Nephron progenitor cell (in vitro differentiated cells): ENCODE results near the gene RAPH1.
"Not testable (repeated sequence)": the region's sequence is repeated elsewhere in the genome, so short reads cannot be mapped to it uniquely, and the experiment has no call there.

Experiments used
- DNase-seq: peaks from one replicate; pipeline ENCODE4 v3.0.0; 2021
- H3K27ac Mint-ChIP-seq: 2 replicates; pipeline ENCODE4 v1.8.0; 2021; ENCODE audit warnings: mild to moderate bottlenecking, moderate library complexity, mixed read lengths
- H3K27me3 Mint-ChIP-seq: 2 replicates; pipeline ENCODE4 v1.8.0; 2021; ENCODE audit warnings: mild to moderate bottlenecking, low read depth, mixed read lengths; ENCODE audit not compliant: poor library complexity
- H3K36me3 Mint-ChIP-seq: 2 replicates; pipeline ENCODE4 v1.8.0; 2021; ENCODE audit warnings: low read depth, mixed read lengths
- H3K4me1 Mint-ChIP-seq: 2 replicates; pipeline ENCODE4 v1.8.0; 2021; ENCODE audit warnings: mixed read lengths
- H3K4me3 Mint-ChIP-seq: 2 replicates; pipeline ENCODE4 v1.8.0; 2021; ENCODE audit warnings: mild to moderate bottlenecking, moderate library complexity, mixed read lengths
- H3K9me3 Mint-ChIP-seq: 2 replicates; pipeline ENCODE4 v1.8.0; 2021; ENCODE audit warnings: mild to moderate bottlenecking, moderate library complexity, mixed read lengths
- CTCF ChIP-seq: fragments of 200-600 bp; sonication (generic); IDR thresholded peaks from 2 replicates; pipeline ENCODE4 v1.5.0; 2021; ENCODE audit warnings: antibody characterized with exemption

The RAPH1 gene

GRCh38 chr2:203544402-203544801, 9.3 kb upstream of the RAPH1 start:
- H3K27me3 Mint-ChIP-seq = peaks cover 4% of the 10 kb centered on the region
- peaks cover 2% of the 10 kb centered on the region for H3K4me1 Mint-ChIP-seq
- no peak overlapping the region for H3K27ac Mint-ChIP-seq
- H3K4me3 Mint-ChIP-seq = no peak overlapping the region
- H3K36me3 Mint-ChIP-seq = no peaks in the 10 kb centered on the region
- TF ChIP-seq CTCF = no peak
- peaks cover 9% of the 10 kb centered on the region for H3K9me3 Mint-ChIP-seq
- no peak for DNase-seq

- H3K36me3 Mint-ChIP-seq = peaks cover 2% of the 10 kb centered on the region
- H3K27me3 Mint-ChIP-seq = peaks cover 4% of the 10 kb centered on the region
- DNase-seq = no peak
- H3K4me3 Mint-ChIP-seq = no peak overlapping the region
- no peak for TF ChIP-seq CTCF
- H3K27ac Mint-ChIP-seq = no peak overlapping the region
- H3K9me3 Mint-ChIP-seq = peaks cover 13% of the 10 kb centered on the region
- H3K4me1 Mint-ChIP-seq = no peaks in the 10 kb centered on the region
These were observed 8.8 kb upstream of the RAPH1 start for GRCh38 chr2:203543898-203544328.

DNA sequence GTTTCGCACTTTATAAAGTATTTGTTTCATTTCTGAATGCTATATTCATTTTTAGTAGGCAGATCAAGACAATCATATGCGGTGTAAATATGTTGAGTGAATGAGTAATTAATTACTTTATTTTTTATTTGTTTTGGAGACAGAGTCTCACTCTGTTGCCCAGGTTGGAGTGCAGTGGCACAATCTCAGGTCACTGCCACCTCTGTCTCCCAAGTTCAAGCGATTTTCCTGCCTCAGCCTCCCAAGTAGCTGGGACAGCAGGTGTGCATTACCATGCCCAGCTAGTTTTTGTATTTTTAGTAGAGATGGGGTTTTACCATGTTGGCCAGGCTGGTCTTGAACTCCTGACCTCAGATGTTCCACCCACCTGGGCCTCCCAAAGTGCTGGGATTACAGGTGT, 5.5 kb upstream of the RAPH1 start:
- H3K27ac Mint-ChIP-seq, H3K27me3 Mint-ChIP-seq: not testable (repeated sequence)
- H3K36me3 Mint-ChIP-seq = peaks cover 16% of the 10 kb centered on the region

GRCh38 chr2:203538237-203538636, 3.1 kb upstream of the RAPH1 start:
- H3K4me3 Mint-ChIP-seq, H3K27me3 Mint-ChIP-seq, DNase-seq, H3K27ac Mint-ChIP-seq: not testable (repeated sequence)
- H3K9me3 Mint-ChIP-seq = peaks cover 35% of the 10 kb centered on the region
- peaks cover 16% of the 10 kb centered on the region for H3K36me3 Mint-ChIP-seq
- H3K4me1 Mint-ChIP-seq = peaks cover 21% of the 10 kb centered on the region

More for the DNA sequence above, 5.5 kb upstream of the RAPH1 start:
- H3K4me1 Mint-ChIP-seq, H3K4me3 Mint-ChIP-seq, DNase-seq: not testable (repeated sequence)
- H3K9me3 Mint-ChIP-seq = peaks cover 35% of the 10 kb centered on the region

DNA sequence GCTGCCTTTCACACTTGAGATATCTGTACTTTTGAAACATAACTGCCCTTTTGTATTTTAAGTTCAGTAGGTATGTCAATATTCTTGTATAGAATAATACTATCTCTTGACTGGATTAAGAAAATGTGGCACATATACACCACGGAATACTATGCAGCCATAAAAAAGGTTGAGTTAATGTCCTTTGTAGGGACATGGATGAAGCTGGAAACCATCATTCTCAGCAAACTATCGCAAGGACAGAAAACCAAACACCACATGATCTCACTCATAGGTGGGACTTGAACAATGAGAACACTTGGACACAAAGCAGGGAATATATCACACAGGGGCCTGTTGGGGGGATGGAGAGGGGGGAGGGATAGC, 1.5 kb upstream of the RAPH1 start:
- Mint-ChIP-seq H3K9me3 (peaks cover 35% of the 10 kb centered on the region), H3K4me3 (peak overlapping the region; percentile 92), H3K36me3 (peaks cover 16% of the 10 kb centered on the region), H3K4me1 (peaks cover 36% of the 10 kb centered on the region)
- not testable (repeated sequence) for H3K27me3 Mint-ChIP-seq, H3K27ac Mint-ChIP-seq, DNase-seq

GRCh38 chr2:203535784-203536585, 884 bp upstream of the RAPH1 start:
- Mint-ChIP-seq H3K4me1 (peaks cover 42% of the 10 kb centered on the region), H3K36me3 (peaks cover 16% of the 10 kb centered on the region), H3K4me3 (peak overlapping the region; percentile 92), H3K27me3 (peaks cover 7% of the 10 kb centered on the region), H3K27ac (peak overlapping the region; percentile 98), H3K9me3 (peaks cover 35% of the 10 kb centered on the region)
- TF ChIP-seq CTCF = no peak
- DNase-seq = no peak

DNA sequence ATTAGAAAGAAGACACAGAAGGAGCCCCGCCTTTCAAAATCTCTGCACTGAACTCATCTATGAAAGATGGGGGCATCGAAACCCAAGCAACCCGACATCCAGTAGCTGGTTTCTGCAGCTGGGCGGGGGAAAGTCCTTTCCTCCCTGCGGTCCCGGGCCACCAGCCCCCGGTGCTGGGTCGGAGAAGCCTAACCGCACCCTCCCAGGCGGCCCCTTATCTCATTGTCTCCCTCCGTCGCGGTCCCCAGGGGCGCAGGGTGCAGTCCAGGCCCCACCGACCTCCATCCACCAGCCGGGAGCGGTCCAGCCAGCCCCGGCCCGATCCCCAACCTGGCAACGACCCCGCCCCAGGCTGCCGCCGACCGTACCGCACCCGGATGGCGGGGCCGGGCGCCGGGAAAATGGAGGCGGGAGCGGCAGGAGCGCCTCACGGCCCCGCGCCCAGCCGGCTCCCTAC, 452 bp downstream of the RAPH1 start:
- Mint-ChIP-seq H3K27ac (no peak overlapping the region), H3K9me3 (peaks cover 27% of the 10 kb centered on the region), H3K27me3 (peaks cover 3% of the 10 kb centered on the region), H3K36me3 (peaks cover 16% of the 10 kb centered on the region), H3K4me1 (peaks cover 48% of the 10 kb centered on the region), H3K4me3 (peak overlapping the region; percentile 92)
- DNase-seq = no peak
- TF ChIP-seq CTCF = no peak
